ENCODE results near the gene SPOCK1. TPM values are rescaled to one million over a fixed set of nuclear protein-coding genes. Genes with fewer than 3 reads are reported as not detected.

SPOCK1 gene
- total RNA-seq, 2 experiments from 2014 or later, result 0.16 to 0.38 TPM

- CTCF ChIA-PET, result no interaction called here
- DNase-seq (no peak), ATAC-seq (no peak)
- Mint-ChIP-seq H3K4me1 (no peaks in the 10 kb centered on the region), H3K4me3 (no peak overlapping the region), H3K27me3 (peaks cover 2% of the 10 kb centered on the region), H3K27ac (no peak overlapping the region), H3K9me3 (ENCODE audit: low read depth) (no peaks in the 10 kb centered on the region), H3K36me3 (no peaks in the 10 kb centered on the region)
Measured at GRCh38 chr5:137410234-137411010, 88.7 kb downstream of the SPOCK1 start.

GRCh38 chr5:137409736-137410135 is 89.4 kb downstream of the SPOCK1 start:
- ATAC-seq, result no peak

GRCh38 chr5:137407090-137407489 is 92.0 kb downstream of the SPOCK1 start:
- no peaks in the 10 kb centered on the region for H3K36me3 Mint-ChIP-seq
- no peak overlapping the region for H3K27ac Mint-ChIP-seq
- no peaks in the 10 kb centered on the region for H3K27me3 Mint-ChIP-seq
- no peak overlapping the region for H3K4me3 Mint-ChIP-seq
- CTCF ChIA-PET, result no interaction called here
- ATAC-seq (no peak), DNase-seq (no peak)
- no peaks in the 10 kb centered on the region for H3K9me3 Mint-ChIP-seq (ENCODE audit: low read depth)
- peaks cover 12% of the 10 kb centered on the region for H3K4me1 Mint-ChIP-seq

More at GRCh38 chr5:137409736-137410135, 89.4 kb downstream of the SPOCK1 start:
- no peak for DNase-seq
- CTCF ChIA-PET, result no interaction called here
- H3K27me3 Mint-ChIP-seq, result no peaks in the 10 kb centered on the region
- H3K36me3 Mint-ChIP-seq, result no peaks in the 10 kb centered on the region
- no peaks in the 10 kb centered on the region for H3K4me1 Mint-ChIP-seq
- H3K9me3 Mint-ChIP-seq (ENCODE audit: low read depth), result no peaks in the 10 kb centered on the region
- no peak overlapping the region for H3K27ac Mint-ChIP-seq
- H3K4me3 Mint-ChIP-seq, result no peak overlapping the region

- ATAC-seq, result no peak
- Mint-ChIP-seq H3K36me3 (no peaks in the 10 kb centered on the region), H3K4me3 (no peak overlapping the region), H3K27ac (no peak overlapping the region), H3K27me3 (peaks cover 2% of the 10 kb centered on the region), H3K4me1 (peaks cover 14% of the 10 kb centered on the region), H3K9me3 (ENCODE audit: low read depth) (no peaks in the 10 kb centered on the region)
- DNase-seq, result no peak
- CTCF ChIA-PET, result no interaction called here
Measured at GRCh38 chr5:137405393-137405792, 93.7 kb downstream of the SPOCK1 start.

- ATAC-seq, result no peak
- no peak overlapping the region for H3K27ac Mint-ChIP-seq
- H3K36me3 Mint-ChIP-seq, result no peaks in the 10 kb centered on the region
- CTCF ChIA-PET, result interaction anchor here (0.7 kb wide), 1 partner anchor 177 kb away, joined by 3 read pairs; no protein-coding TSS in a partner anchor
- H3K9me3 Mint-ChIP-seq (ENCODE audit: low read depth), result no peaks in the 10 kb centered on the region
- H3K4me1 Mint-ChIP-seq, result peaks cover 14% of the 10 kb centered on the region
- peaks cover 2% of the 10 kb centered on the region for H3K27me3 Mint-ChIP-seq
- DNase-seq, result no peak
- no peak overlapping the region for H3K4me3 Mint-ChIP-seq
Measured at GRCh38 chr5:137403869-137404268, 95.3 kb downstream of the SPOCK1 start.

- Mint-ChIP-seq H3K4me1 (peaks cover 14% of the 10 kb centered on the region), H3K4me3 (no peak overlapping the region), H3K36me3 (no peaks in the 10 kb centered on the region), H3K9me3 (ENCODE audit: low read depth) (no peaks in the 10 kb centered on the region), H3K27me3 (peaks cover 2% of the 10 kb centered on the region), H3K27ac (peak overlapping the region; percentile 39)
- ATAC-seq (no peak), DNase-seq (no peak)
- CTCF ChIA-PET, result no interaction called here
Measured at GRCh38 chr5:137402436-137403187, 96.5 kb downstream of the SPOCK1 start.

GRCh38 chr5:137401946-137402345 is 97.2 kb downstream of the SPOCK1 start:
- ATAC-seq (no peak), DNase-seq (no peak)
- H3K27ac Mint-ChIP-seq, result no peak overlapping the region
- H3K9me3 Mint-ChIP-seq (ENCODE audit: low read depth), result no peaks in the 10 kb centered on the region
- H3K27me3 Mint-ChIP-seq, result peaks cover 2% of the 10 kb centered on the region
- peaks cover 14% of the 10 kb centered on the region for H3K4me1 Mint-ChIP-seq
- CTCF ChIA-PET, result no interaction called here
- no peak overlapping the region for H3K4me3 Mint-ChIP-seq
- no peaks in the 10 kb centered on the region for H3K36me3 Mint-ChIP-seq

GRCh38 chr5:137400571-137400970 is 98.6 kb downstream of the SPOCK1 start:
- Mint-ChIP-seq H3K4me3 (no peak overlapping the region), H3K36me3 (no peaks in the 10 kb centered on the region), H3K9me3 (ENCODE audit: low read depth) (no peaks in the 10 kb centered on the region), H3K27me3 (peaks cover 2% of the 10 kb centered on the region), H3K27ac (no peak overlapping the region), H3K4me1 (peaks cover 14% of the 10 kb centered on the region)
- ATAC-seq, result no peak
- no peak for DNase-seq
- CTCF ChIA-PET, result no interaction called here

GRCh38 chr5:137399911-137400310 is 99.2 kb downstream of the SPOCK1 start:
- CTCF ChIA-PET, result no interaction called here
- no peaks in the 10 kb centered on the region for H3K9me3 Mint-ChIP-seq (ENCODE audit: low read depth)
- H3K36me3 Mint-ChIP-seq, result no peaks in the 10 kb centered on the region

GRCh38 chr5:137398751-137399150 is 100.4 kb downstream of the SPOCK1 start:
- ATAC-seq (no peak), DNase-seq (no peak)
- no peaks in the 10 kb centered on the region for H3K9me3 Mint-ChIP-seq (ENCODE audit: low read depth)
- CTCF ChIA-PET, result no interaction called here
- no peak overlapping the region for H3K27ac Mint-ChIP-seq
- H3K36me3 Mint-ChIP-seq, result no peaks in the 10 kb centered on the region
- H3K27me3 Mint-ChIP-seq, result peaks cover 2% of the 10 kb centered on the region
- no peak overlapping the region for H3K4me3 Mint-ChIP-seq
- peaks cover 14% of the 10 kb centered on the region for H3K4me1 Mint-ChIP-seq

More at GRCh38 chr5:137399911-137400310, 99.2 kb downstream of the SPOCK1 start:
- no peak overlapping the region for H3K4me3 Mint-ChIP-seq
- H3K4me1 Mint-ChIP-seq, result peaks cover 14% of the 10 kb centered on the region
- ATAC-seq (no peak), DNase-seq (no peak)
- peaks cover 2% of the 10 kb centered on the region for H3K27me3 Mint-ChIP-seq
- H3K27ac Mint-ChIP-seq, result no peak overlapping the region

- CTCF ChIA-PET, result no interaction called here
- Mint-ChIP-seq H3K27me3 (peaks cover 2% of the 10 kb centered on the region), H3K36me3 (no peaks in the 10 kb centered on the region), H3K9me3 (ENCODE audit: low read depth) (no peaks in the 10 kb centered on the region), H3K4me1 (peaks cover 10% of the 10 kb centered on the region), H3K27ac (no peak overlapping the region), H3K4me3 (no peak overlapping the region)
- ATAC-seq (no peak), DNase-seq (no peak)
Measured at GRCh38 chr5:137398154-137398553, 101.0 kb downstream of the SPOCK1 start.

GRCh38 chr5:137395011-137395755 is 103.9 kb downstream of the SPOCK1 start:
- no peak overlapping the region for H3K27ac Mint-ChIP-seq
- peaks cover 2% of the 10 kb centered on the region for H3K27me3 Mint-ChIP-seq
- CTCF ChIA-PET, result no interaction called here
- no peaks in the 10 kb centered on the region for H3K4me1 Mint-ChIP-seq
- ATAC-seq (no peak), DNase-seq (no peak)
- no peaks in the 10 kb centered on the region for H3K36me3 Mint-ChIP-seq
- no peak overlapping the region for H3K4me3 Mint-ChIP-seq
- H3K9me3 Mint-ChIP-seq (ENCODE audit: low read depth), result no peaks in the 10 kb centered on the region

GRCh38 chr5:137394380-137394779 is 104.7 kb downstream of the SPOCK1 start:
- H3K4me3 Mint-ChIP-seq, result no peak overlapping the region
- H3K4me1 Mint-ChIP-seq, result no peaks in the 10 kb centered on the region
- ATAC-seq (no peak), DNase-seq (no peak)
- no peaks in the 10 kb centered on the region for H3K36me3 Mint-ChIP-seq
- H3K9me3 Mint-ChIP-seq (ENCODE audit: low read depth), result no peaks in the 10 kb centered on the region
- CTCF ChIA-PET, result no interaction called here
- no peak overlapping the region for H3K27ac Mint-ChIP-seq
- peaks cover 2% of the 10 kb centered on the region for H3K27me3 Mint-ChIP-seq

Measured in activated CD8-positive, alpha-beta memory T cell treated with anti-CD3 and anti-CD28 coated beads, Interleukin-2, amount 10 ng/mL, durations not matched to agents 7 days and 5 days (primary cell).